Cortex of kidney (tissue), 1 donor: Measurements from ENCODE around the gene ZNF213.
"Not testable (repeated sequence)": the region's sequence is repeated elsewhere in the genome, so short reads cannot be mapped to it uniquely, and the experiment has no call there.

ENCODE experiments used
- DNase-seq: peaks from one replicate; lab custom pipeline; 2025; lab: John Stamatoyannopoulos, UW

The ZNF213 gene

DNA sequence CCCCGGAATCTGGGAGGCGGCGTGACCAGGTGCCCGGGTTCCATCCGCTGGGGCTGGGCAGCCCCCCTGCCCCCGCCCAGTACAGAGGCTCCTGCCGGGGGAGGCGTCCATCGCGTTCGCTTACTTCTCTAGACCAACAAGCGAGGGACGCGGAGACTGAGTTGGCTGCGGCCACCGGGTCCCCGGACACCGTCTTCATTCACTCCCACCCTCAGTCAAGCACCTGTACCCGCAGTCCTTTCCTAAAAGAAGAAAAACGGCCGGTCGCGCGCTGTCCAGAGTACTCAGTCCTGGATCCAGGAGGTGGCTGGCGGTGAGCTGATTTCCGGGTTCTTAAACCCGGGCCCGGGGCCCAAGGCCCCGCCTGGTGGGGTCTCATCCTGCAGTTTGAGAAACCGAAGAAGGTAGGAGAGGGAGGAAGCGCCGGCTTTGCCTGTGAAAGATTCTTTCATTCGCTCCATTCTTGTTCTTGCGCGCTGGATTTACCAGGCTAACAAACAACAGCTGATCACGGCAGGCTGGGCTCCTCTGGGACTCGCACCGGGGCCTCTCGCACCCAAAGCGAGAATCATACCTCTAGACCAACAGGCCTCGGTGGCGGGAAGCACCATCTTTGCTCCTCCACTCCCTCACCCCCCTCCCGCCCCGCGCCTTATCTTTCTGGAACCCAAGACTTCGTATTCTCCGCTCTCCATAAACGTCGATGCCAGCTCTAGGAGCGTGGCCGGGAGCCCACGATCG is 35.8 kb downstream of the ZNF213 start:
- no peak for DNase-seq

DNA sequence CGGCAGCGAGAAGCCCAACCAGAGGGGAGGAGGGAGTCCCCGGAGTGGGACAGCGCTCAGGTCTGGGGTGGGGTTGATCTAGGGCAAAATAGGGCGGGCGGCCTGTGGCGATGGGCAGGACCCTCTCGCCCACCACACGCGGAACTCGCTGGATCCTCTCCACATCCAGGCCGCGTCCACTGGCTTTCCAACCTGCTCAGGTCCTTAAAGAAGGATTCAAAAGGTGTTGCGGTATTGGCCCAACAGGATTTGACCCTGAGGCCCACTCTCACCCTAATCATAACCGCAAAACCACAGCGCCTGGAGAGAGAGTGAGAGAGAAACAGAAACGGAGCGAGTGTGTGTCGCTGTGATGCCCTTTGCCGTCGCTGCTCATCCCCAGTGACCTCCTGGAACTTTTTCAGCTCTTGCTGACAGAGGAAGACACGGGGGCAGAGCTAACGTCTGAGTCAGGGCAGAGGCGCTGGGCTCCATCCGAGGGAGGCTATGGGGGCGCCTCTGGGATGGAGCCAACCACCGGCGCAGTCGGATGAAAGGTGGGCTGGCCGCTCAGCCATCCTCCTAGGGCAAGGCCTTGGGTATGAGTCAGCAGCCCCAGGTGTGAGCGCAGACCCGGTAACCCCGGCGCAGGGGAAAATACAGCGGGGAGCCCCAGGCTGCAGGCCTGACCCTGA is 36.5 kb downstream of the ZNF213 start:
- DNase-seq = no peak

DNA sequence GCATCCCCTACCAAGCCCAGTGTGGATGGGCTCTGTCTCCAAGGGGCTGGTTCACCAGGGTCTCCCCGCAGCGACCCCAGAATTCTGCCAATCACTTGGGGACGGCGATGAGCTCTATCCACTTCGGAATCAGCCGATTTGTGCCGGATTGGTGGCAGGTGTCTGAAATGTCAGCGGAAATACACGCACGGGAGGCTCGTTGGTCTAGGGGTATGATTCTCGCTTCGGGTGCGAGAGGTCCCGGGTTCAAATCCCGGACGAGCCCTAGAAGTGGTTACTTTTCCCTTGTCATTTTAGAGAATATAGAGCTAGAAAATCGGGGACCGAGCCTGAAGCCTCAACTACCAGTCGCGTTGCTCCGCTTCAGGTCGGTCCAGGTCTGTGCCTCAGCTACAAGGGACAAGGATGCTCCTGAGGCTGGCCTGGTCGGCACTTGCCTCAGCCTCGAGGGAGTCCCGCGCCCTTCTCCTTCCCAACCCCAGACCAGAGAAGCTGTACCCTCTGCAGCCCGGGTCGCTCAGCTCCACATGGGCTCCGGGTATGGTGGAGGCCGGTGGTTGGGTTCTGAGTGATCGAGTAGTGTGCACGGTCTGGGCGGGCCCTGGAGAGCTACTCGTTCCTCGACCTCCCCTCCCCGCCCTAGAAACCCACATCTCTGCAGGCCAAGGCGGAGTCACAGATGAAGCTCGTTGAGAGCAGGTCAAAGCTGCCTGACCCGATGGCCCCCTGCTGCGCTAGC is 37.2 kb downstream of the ZNF213 start:
- DNase-seq = no peak

DNA sequence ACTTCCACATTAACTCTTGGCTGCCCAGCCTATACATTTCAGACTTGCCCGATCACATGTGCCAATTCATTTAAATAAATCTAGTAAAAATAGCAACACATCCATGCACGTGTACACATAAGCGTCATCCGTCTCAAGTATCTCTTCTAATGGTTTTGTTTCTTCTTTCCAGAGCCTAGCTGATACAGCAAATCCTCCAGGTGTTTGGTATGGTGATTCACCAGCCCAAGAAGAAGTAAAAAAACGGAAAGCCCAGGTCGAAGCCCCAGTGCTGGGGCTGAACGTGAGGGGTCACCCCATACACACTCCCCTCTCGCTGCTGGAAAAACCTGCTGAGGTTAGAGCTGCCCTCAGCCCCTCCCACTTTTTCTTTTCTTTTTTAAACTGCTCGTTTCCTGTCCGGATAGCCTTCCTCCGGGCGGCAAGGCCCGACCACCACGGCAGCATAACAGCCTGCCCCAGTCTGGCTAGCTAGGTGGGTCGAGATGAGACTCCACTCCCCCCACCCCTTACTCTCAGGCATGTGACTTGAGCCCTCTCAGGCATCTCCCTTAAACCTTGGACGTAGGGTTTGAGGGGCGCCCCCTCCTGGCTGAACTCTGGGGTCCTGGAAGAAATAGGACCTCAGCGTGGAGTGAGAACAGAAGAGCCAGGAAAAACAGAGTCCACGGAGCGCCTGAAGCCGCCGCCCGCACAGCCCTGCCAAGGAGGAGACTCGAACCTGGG is 39.2 kb downstream of the ZNF213 start:
- no peak for DNase-seq

DNA sequence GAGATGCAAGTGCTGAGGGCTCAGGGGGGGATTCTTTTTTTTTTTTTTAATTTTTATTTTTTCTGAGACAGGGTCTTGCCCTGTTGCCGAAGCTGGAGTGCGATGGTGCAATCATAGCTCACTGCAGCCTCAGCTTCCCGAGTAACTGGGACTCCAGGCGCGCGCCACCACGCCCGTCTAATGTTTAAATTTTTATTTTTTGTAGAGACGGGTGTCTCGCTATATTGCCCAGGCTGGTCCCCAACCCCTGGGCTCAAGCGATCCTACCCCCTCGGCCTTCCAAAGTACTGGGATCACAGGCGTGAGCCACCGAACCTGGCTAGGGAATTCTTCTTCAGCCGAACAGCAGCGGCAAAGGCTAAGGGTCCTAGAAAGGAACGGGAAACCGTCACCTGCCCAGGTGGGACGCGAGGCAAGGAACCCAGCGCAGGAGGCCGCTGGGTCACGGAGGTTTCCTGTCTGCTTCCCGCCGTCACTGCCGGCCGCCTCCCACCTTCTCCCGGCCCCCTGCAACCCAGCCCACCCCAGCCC is 39.9 kb downstream of the ZNF213 start:
- DNase-seq = no peak

DNA sequence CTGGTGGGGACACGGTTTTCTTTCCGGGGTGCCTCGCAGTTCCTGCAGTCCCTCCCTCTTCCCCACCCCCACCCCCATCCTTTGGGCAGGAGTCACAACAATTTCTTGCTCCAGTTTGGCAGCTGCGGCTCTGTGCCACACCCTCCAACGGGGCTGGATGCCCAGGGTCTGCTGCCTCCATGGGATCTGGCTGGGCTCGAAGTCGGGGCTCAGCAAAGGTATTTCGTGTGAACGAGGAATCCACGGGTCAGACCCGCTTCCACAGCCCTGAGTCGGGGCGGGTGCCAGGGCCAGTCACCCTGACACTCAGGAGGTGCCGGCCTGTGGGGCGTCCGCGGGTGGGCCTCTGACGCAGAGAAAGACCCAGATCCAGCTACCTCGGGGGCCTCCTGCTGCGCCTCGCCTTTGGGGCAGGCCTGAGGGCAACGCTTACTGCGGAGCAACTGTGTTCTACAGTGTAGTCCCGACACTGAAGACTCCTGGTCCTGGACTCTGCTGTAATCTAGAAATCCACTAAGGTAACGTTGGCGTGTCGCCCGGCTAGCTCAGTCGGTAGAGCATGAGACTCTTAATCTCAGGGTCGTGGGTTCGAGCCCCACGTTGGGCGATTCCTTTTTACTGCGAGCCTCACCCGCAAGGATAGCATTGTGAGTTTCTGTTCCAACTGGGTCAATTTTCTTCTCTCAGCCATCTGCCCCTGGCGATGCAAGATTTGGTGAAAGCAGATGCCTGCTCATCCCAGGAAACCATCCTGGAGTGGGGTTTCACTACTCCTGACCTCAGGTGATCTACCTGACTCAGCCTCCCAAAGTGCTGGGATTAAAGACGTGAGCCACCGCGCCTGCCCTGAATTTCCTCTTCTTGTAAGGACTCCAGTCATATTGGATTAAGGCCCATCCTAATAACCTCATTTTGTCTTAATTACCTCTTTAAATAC is 40.6 kb downstream of the ZNF213 start:
- no peak for DNase-seq

DNA sequence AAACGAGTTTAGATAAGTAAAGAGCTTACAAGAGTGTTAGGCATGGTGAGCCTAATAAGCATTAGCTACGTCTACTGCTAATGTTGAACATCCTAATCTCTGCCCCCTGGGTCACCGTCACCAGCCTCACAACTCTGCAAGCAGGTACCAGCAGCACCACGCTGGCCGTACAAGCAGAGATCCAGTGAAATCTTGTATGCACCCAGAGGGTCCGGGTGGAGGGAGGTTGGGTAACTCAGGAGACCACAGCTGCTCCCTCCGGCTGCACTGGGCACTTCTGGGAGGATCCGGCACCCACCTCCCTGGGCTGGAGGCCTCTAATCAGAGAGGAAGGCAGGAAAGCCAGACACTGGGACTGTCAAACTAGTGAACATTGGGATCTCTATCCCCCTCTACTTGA is 44.8 kb downstream of the ZNF213 start:
- no peak for DNase-seq

DNA sequence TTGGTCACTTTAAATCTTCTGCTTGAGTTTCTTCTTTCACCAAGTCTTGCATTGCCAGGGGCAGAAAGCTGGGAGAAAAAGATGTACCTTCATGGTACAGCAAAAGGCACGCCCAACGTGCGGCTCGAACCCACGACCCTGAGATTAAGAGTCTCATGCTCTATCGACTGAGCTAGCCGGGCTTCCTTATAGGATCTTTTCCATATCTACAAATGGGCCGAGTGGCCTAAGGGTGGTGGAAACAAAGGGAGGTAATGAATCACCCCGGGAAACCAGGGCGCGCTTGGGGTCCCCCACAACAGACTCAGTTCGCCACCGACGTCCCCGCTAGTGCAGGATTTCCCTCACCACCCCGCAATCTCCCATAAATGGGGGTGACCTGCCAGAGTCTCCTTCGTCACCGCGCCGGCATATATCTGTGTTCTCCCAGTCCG is 45.6 kb downstream of the ZNF213 start:
- DNase-seq = no peak

DNA sequence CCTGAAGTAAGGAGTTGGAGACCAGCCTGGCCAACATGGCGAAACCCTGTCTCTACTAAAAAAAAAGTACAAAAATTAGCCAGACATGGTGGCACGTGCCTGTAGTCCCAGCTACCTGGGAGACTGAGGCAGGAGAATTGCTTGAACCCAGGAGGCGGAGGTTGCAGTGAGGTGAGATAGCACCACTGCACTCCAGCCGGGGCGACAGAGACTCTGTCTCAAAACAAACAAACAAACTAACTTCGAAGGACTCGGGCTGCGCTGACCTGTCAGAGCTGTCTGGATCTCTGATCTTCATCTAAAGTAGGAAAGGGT is 47.4 kb downstream of the ZNF213 start:
- not testable (repeated sequence) for DNase-seq

DNA sequence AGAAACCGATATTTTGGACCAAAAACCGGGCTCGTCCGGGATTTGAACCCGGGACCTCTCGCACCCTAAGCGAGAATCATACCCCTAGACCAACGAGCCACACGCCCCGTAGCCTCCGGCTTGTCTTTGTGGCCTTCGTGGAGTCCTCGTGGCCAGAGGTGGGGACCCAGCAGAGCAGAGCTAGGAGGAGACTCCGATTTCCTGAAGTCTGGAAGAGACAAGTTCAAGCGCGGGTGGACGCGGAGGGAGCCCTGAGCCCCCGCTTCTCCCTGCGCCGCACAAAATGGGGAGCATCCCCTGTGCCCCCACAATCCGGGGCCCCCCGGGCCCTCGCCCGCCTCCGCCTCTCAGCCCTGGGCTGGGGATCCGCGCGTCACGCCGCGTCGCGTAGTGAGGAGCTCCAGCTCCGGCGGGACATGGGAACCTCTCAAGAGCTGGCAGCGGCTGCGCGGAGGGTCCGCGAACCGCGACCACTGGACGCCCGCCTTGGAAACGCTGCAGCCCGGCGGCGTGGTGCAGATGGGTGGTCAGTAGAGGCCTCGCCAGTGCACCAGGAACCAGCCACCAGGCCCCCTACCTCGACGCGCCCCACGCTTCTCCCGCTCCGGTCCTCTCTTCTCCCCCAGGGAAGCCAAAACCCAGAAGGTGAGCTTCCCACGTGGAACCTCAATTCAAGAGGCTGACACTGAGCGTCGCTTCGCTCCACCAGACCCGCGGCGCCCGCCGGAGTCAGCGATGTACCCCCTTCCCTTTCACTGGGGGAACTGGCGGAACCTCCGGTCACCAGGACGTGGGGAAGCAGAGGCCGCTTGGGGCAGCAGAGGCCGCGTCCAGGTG is 48.0 kb downstream of the ZNF213 start:
- DNase-seq = no peak

DNA sequence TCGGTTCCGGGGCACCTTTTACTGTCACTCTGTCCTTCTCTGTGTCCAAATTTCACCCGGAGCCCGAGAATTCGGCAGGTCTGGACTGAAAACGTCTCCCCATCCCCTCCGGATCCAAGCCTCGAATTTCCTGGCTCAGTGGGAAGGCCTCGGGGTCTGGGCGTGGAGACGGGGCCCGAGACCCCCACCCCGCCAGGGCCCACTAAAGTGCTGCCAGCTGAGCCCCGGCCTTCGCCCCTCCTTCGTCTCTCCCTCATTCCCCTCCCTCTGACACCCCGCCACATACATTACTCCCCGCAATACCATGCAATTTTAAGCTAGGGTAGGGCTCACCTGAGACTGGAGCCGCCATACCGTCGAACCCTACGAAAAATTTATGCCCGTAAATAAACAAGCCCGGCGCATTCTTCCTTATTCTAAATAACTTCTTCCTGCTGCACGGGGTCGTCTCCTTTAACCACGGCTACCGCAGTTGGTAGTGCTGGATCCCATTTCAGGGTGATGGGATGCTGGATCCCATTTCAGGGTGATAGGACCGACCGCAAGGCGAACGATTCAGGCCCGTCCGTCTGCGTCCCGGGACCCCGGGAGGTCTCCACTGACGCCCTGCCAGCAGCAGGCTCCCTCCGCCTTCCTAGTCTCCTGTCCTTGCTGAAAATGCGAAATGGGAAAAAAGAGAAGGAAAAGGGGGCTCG is 48.8 kb downstream of the ZNF213 start:
- no peak for DNase-seq

DNA sequence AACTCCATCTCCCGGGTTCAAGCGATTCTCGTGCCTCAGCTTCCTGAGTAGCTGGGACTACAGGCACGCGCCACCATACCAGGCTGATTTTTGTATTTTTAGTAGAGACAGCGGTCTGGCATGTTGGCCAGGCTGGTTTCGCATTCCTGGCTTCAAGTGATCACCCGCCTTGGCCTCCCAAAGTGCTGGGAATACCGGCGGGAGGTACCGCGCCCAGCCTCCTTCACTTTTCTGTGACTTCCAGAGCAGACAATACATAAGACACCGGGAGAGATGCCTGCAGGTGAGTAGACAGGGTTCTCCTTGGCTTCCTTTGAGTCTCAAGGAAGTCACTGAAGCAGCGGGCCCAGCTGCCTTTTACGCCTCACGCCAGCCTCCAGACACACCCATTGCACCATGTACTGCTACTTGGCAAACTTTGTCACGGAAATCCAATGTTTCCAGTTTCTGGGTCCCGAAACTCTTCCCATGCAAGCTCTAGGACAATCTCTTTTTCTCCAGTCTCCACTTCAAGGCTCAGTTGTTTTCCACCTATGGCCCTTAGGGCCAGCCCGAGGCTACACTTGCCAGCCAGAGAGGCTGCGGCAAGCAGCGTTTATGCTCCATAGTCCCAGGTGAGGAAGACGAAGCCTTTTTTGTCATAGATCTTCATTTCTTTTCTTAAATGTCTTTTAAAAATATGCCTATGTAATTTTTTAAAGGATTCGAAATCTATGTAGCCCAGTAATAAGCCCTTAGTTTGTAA is 52.3 kb downstream of the ZNF213 start:
- no peak for DNase-seq

DNA sequence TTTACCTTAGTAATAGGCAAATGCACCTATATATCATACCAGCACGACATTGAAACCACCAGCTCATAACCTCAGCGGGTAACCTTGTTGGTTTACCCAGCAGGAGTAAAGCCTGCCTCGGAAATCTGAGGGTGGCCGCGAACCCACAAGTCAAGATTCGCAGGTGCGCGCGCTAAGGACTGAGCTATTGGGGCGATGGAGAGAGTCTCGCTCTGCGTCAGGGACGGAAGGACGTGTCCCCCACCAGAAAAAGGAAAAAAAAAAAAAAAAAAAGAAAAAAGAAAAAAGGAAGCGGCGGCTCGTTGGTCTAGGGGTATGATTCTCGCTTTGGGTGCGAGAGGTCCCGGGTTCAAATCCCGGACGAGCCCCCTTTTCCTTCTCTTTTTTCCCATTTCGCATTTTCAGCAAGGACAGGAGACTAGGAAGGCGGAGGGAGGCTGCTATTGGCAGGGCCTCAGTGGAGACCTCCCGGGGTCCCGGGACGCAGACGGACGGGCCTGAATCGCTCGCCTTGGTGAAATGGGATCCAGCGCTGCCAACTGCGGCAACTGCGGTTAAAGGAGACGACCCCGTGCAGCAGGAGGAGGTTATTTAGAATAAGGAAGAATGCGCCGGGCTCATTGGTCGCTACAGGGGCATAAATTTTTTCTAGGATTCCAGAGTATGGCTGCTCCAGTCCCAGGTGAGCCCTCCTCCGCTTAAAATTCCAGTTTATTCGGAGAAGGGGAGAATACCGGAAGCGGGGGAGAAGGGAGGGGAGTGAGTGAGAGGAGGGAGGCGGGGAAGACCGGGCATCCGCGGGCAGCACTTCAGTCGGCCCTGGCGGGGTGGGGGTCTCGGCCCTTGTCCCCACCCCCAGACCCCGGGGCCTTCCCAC is 53.2 kb downstream of the ZNF213 start, which contains the start of gene OR1F1:
TSS of gene OR1F1 (plus strand) at position 407 of the 877 bp plus-strand sequence.
- no peak for DNase-seq

DNA sequence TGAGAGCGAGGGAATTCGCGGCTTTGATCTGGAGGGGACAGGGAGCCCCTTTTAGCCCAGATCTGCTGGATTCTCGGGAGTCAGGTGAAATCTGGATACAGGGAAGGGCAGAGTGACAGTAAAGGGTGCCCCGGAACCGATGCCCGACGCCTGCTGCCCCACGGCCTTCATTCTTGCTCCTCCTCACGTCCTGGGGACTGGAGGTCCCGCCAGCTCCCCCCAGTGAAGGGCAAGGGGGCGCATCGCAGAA is 53.8 kb downstream of the ZNF213 start:
- no peak for DNase-seq

DNA sequence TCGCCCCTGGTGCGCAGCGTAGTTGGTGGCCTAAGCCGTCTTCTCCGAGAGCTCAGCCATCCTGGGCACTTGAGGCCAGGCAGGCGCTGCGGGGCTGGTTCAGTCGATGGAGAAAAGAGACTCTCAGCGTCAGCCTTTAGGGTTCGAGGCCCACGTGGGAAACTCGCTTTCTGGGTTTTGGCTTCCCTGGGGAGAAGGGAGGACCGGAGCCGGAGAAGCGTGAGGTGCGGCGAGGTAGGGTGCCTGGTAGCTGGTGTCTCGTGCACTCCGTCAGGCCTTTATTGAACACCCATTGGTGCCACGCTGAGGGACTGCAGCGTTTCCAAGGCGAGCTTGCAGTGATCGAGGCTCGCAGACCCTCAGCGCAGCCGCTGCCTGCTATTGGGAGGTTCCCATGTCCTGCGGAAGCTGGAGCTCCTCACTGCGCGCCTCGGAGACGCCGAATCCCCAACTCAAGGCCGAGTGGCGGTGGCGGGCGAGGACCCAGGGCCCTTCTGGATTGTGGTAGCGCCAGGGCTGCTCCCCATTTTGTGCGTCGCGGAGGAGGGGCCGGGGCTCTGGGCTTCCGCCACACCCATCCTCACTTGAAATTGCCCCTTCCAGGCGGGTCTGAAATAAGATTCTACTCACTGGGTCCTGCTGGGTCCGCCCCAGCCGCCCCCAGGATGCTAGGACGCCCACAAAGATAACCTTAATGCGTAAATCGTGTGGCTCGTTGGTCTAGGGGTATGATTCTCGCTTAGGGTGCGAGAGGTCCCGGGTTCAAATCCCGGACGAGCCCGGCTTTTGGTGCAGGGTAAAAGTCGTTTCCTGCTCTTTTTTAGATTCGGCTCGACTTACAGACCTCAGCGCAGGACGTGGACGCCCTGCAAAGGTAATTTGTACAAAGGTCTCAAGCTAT is 54.3 kb downstream of the ZNF213 start:
- DNase-seq = no peak

DNA sequence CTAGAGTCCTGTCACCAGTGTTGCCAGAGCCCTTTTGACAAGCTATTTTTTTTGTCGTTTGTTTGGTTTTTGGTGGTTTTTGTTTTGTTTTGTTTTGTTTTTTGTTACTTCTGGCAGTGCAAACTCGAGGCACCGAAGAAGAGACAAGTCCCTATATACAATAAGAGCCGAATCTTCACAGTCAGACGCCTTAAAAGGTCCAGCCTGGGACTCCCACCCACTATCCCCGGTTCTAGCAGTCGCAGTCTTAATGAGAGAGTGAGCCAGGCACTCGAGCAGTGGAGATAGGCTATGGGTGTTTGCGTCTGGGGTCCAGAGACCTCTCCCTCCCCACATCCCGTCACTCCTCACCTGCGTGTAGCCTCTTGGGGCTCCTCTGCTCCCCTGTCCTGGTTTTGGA is 55.0 kb downstream of the ZNF213 start:
- no peak for DNase-seq

DNA sequence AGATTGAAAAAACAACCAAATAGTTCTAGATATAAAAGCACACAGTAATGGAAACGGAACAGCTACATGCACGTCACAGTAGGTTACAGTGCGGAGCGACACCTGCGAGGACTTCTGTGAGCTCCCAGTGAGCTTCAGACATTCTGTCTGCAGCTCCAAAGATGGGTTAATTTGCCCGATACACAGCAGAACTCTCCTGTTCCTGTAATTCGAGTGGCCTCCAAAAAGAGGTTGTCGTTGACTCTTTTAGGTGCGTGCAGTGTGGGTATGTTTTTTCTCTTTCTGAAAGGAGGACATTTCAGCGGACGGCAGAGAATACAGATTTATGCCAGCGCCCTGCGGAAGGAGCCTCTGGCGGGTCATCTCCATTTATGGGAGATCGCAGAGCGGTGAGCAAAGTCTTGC is 56.1 kb downstream of the ZNF213 start:
- no peak for DNase-seq
